ENCODE results near the gene LCT.

LCT gene

GRCh38 chr2:135876066-135876711 is 39.2 kb upstream of the LCT start, which contains the start of gene MCM6 (continued):
- TF ChIP-seq, protein P1, sequence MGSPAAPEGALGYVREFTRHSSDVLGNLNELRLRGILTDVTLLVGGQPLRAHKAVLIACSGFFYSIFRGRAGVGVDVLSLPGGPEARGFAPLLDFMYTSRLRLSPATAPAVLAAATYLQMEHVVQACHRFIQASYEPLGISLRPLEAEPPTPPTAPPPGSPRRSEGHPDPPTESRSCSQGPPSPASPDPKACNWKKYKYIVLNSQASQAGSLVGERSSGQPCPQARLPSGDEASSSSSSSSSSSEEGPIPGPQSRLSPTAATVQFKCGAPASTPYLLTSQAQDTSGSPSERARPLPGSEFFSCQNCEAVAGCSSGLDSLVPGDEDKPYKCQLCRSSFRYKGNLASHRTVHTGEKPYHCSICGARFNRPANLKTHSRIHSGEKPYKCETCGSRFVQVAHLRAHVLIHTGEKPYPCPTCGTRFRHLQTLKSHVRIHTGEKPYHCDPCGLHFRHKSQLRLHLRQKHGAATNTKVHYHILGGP (tag by site-specific recombination; IDR thresholded peaks at IDR 0.05), result no peak
- TF ChIP-seq ZNF560 (tag by site-specific recombination; IDR thresholded peaks at IDR 0.05; ENCODE audit: borderline replicate concordance), result no peak
- TF ChIP-seq PRDM6 (tag by site-specific recombination; IDR thresholded peaks at IDR 0.05), result no peak
- TF ChIP-seq ZFP69B (tag by site-specific recombination; IDR thresholded peaks at IDR 0.05), result no peak
- TF ChIP-seq WT1 (tag by site-specific recombination; IDR thresholded peaks at IDR 0.05), result no peak
- no peak for TF ChIP-seq ZNF501 (tag by site-specific recombination; IDR thresholded peaks at IDR 0.05)
- TF ChIP-seq, protein P2, sequence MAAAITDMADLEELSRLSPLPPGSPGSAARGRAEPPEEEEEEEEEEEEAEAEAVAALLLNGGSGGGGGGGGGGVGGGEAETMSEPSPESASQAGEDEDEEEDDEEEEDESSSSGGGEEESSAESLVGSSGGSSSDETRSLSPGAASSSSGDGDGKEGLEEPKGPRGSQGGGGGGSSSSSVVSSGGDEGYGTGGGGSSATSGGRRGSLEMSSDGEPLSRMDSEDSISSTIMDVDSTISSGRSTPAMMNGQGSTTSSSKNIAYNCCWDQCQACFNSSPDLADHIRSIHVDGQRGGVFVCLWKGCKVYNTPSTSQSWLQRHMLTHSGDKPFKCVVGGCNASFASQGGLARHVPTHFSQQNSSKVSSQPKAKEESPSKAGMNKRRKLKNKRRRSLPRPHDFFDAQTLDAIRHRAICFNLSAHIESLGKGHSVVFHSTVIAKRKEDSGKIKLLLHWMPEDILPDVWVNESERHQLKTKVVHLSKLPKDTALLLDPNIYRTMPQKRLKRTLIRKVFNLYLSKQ (tag by site-specific recombination; IDR thresholded peaks at IDR 0.05; ENCODE audit: borderline replicate concordance), result no peak
- peak; percentile 99 for TF ChIP-seq HOXC10 (CRISPR knock-in tag; IDR thresholded peaks at IDR 0.05)
- no peak for TF ChIP-seq ZNF513 (tag by site-specific recombination; IDR thresholded peaks at IDR 0.05)
- TF ChIP-seq ZNF26 (tag by site-specific recombination; IDR thresholded peaks at IDR 0.05), result no peak
- TF ChIP-seq, protein P3, sequence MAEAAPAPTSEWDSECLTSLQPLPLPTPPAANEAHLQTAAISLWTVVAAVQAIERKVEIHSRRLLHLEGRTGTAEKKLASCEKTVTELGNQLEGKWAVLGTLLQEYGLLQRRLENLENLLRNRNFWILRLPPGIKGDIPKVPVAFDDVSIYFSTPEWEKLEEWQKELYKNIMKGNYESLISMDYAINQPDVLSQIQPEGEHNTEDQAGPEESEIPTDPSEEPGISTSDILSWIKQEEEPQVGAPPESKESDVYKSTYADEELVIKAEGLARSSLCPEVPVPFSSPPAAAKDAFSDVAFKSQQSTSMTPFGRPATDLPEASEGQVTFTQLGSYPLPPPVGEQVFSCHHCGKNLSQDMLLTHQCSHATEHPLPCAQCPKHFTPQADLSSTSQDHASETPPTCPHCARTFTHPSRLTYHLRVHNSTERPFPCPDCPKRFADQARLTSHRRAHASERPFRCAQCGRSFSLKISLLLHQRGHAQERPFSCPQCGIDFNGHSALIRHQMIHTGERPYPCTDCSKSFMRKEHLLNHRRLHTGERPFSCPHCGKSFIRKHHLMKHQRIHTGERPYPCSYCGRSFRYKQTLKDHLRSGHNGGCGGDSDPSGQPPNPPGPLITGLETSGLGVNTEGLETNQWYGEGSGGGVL (tag by site-specific recombination; IDR thresholded peaks at IDR 0.05), result no peak
- TF ChIP-seq, protein P4, sequence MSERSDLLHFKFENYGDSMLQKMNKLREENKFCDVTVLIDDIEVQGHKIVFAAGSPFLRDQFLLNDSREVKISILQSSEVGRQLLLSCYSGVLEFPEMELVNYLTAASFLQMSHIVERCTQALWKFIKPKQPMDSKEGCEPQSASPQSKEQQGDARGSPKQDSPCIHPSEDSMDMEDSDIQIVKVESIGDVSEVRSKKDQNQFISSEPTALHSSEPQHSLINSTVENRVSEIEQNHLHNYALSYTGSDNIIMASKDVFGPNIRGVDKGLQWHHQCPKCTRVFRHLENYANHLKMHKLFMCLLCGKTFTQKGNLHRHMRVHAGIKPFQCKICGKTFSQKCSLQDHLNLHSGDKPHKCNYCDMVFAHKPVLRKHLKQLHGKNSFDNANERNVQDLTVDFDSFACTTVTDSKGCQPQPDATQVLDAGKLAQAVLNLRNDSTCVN (tag by site-specific recombination; optimal IDR thresholded peaks at IDR 0.05), result peak; percentile 84
- no peak for TF ChIP-seq ZFP3 (tag by site-specific recombination; IDR thresholded peaks at IDR 0.05; ENCODE audit: low read depth)
- no peak for TF ChIP-seq ZNF132 (tag by site-specific recombination; IDR thresholded peaks at IDR 0.05; ENCODE audit: borderline replicate concordance)
- TF ChIP-seq ZNF548 (tag by site-specific recombination; IDR thresholded peaks at IDR 0.05), result no peak
- TF ChIP-seq ZBTB7A (tag by site-specific recombination; IDR thresholded peaks at IDR 0.05; ENCODE audit: low read depth), result no peak
- TF ChIP-seq KLF9 (tag by site-specific recombination; IDR thresholded peaks at IDR 0.05; ENCODE audit: low read depth), result peak; percentile 26; the same call in 1 of the 2 replicates
- no peak for TF ChIP-seq ZNF157 (tag by site-specific recombination; IDR thresholded peaks at IDR 0.05)
- TF ChIP-seq ZNF596 (tag by site-specific recombination; IDR thresholded peaks at IDR 0.05), result no peak
- TF ChIP-seq KLF8 (tag by site-specific recombination; IDR thresholded peaks at IDR 0.05), result peak; percentile 32; the same call in 1 of the 2 replicates
- TF ChIP-seq ZIC2 (tag by site-specific recombination; IDR thresholded peaks at IDR 0.05), result no peak
- TF ChIP-seq, protein P5, sequence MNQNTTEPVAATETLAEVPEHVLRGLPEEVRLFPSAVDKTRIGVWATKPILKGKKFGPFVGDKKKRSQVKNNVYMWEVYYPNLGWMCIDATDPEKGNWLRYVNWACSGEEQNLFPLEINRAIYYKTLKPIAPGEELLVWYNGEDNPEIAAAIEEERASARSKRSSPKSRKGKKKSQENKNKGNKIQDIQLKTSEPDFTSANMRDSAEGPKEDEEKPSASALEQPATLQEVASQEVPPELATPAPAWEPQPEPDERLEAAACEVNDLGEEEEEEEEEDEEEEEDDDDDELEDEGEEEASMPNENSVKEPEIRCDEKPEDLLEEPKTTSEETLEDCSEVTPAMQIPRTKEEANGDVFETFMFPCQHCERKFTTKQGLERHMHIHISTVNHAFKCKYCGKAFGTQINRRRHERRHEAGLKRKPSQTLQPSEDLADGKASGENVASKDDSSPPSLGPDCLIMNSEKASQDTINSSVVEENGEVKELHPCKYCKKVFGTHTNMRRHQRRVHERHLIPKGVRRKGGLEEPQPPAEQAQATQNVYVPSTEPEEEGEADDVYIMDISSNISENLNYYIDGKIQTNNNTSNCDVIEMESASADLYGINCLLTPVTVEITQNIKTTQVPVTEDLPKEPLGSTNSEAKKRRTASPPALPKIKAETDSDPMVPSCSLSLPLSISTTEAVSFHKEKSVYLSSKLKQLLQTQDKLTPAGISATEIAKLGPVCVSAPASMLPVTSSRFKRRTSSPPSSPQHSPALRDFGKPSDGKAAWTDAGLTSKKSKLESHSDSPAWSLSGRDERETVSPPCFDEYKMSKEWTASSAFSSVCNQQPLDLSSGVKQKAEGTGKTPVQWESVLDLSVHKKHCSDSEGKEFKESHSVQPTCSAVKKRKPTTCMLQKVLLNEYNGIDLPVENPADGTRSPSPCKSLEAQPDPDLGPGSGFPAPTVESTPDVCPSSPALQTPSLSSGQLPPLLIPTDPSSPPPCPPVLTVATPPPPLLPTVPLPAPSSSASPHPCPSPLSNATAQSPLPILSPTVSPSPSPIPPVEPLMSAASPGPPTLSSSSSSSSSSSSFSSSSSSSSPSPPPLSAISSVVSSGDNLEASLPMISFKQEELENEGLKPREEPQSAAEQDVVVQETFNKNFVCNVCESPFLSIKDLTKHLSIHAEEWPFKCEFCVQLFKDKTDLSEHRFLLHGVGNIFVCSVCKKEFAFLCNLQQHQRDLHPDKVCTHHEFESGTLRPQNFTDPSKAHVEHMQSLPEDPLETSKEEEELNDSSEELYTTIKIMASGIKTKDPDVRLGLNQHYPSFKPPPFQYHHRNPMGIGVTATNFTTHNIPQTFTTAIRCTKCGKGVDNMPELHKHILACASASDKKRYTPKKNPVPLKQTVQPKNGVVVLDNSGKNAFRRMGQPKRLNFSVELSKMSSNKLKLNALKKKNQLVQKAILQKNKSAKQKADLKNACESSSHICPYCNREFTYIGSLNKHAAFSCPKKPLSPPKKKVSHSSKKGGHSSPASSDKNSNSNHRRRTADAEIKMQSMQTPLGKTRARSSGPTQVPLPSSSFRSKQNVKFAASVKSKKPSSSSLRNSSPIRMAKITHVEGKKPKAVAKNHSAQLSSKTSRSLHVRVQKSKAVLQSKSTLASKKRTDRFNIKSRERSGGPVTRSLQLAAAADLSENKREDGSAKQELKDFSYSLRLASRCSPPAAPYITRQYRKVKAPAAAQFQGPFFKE (tag by site-specific recombination; IDR thresholded peaks at IDR 0.05; ENCODE audit: borderline replicate concordance), result no peak
